HEK293 (cell line): Measurements from ENCODE around the gene PLD6.
A peak's percentile ranks its signal among the peaks of the same experiment; 100 is the strongest.

Experiments
- CTCF ChIA-PET: fragments of 350-600 bp; formaldehyde crosslinking; extraction: SDS; loops from one replicate; lab custom pipeline; 2021; ENCODE audit warnings: antibody characterized with exemption; lab: Yijun Ruan, JAX
- POLR2A ChIA-PET: fragments of 300-600 bp; formaldehyde crosslinking; extraction: SDS; loops from one replicate; lab custom pipeline; 2020; ENCODE audit warnings: antibody characterized with exemption, inconsistent platforms; lab: Yijun Ruan, JAX
- H3K27ac ChIP-seq: fragments of 200-500 bp; sonication (Bioruptor generic); 2 replicates; pipeline ENCODE4 v1.5.1; 2014; ENCODE audit warnings: low read depth, low read length, control low read depth, inconsistent platforms; ENCODE audit errors: extremely low read depth
- H3K36me3 ChIP-seq, 2 experiments: fragments of 200-500 bp in 1 of 2; sonication (Bioruptor generic) in 1 of 2; 1 replicate in 1 of 2; 2 replicates in 1 of 2; pipeline ENCODE4 v1.5.1; 2014 to 2017; ENCODE audit warnings: inconsistent platforms in 2 of 2, low read length in 2 of 2; ENCODE audit not compliant: control insufficient read depth in 2 of 2, insufficient read depth in 1 of 2
- H3K4me1 ChIP-seq: fragments of 200-500 bp; sonication (Bioruptor generic); 2 replicates; pipeline ENCODE4 v1.5.1; 2014; ENCODE audit warnings: mild to moderate bottlenecking, low read length, inconsistent platforms; ENCODE audit not compliant: control insufficient read depth, insufficient read depth
- H3K4me3 ChIP-seq: 2 replicates; pipeline ENCODE4 v1.5.1; 2011; ENCODE audit warnings: low read depth, mild to moderate bottlenecking, control low read depth, low read length, moderate library complexity
- H3K9me3 ChIP-seq: fragments of 200-500 bp; sonication (Bioruptor generic); 2 replicates; pipeline ENCODE4 v1.5.1; 2014; ENCODE audit warnings: low read depth, low read length, inconsistent platforms; ENCODE audit not compliant: control insufficient read depth, insufficient read depth
- BCL11B ChIP-seq: fragments of 450-650 bp; formaldehyde crosslinking; IDR thresholded peaks from 2 replicates; pipeline ENCODE4 v1.5.1; 2016; ENCODE audit warnings: low read depth, missing biosample characterization, missing genetic modification characterization
- EGR2 ChIP-seq: fragments of 450-650 bp; formaldehyde crosslinking; IDR thresholded peaks from 2 replicates; pipeline ENCODE4 v1.5.1; 2016; ENCODE audit warnings: low read depth, missing biosample characterization, missing genetic modification characterization
- HOXC10 ChIP-seq: sonication (generic); formaldehyde crosslinking; IDR thresholded peaks from 2 replicates; pipeline ENCODE4 v1.8.1; 2023; ENCODE audit warnings: mild to moderate bottlenecking, missing genetic modification reagents
- KLF10 ChIP-seq: fragments of 450-650 bp; IDR thresholded peaks from 2 replicates; pipeline ENCODE4 v1.5.1; 2018; ENCODE audit warnings: missing biosample characterization, mild to moderate bottlenecking, missing genetic modification characterization
- KLF9 ChIP-seq: fragments of 450-650 bp; formaldehyde crosslinking; IDR thresholded peaks from 2 replicates; pipeline ENCODE4 v1.5.1; 2016; ENCODE audit warnings: missing biosample characterization, missing genetic modification characterization, low read depth
- OVOL3 ChIP-seq: fragments of 450-650 bp; formaldehyde crosslinking; IDR thresholded peaks from 2 replicates; pipeline ENCODE4 v1.5.1; 2016; ENCODE audit warnings: missing biosample characterization, missing genetic modification characterization
- ZBTB21 ChIP-seq: fragments of 450-650 bp; formaldehyde crosslinking; IDR thresholded peaks from 2 replicates; pipeline ENCODE4 v1.5.1; 2017; ENCODE audit warnings: missing biosample characterization, missing genetic modification characterization
- ZNF112 ChIP-seq: fragments of 450-650 bp; formaldehyde crosslinking; IDR thresholded peaks from 2 replicates; pipeline ENCODE4 v1.5.0; 2017; ENCODE audit warnings: missing biosample characterization, missing genetic modification characterization
- ZNF2 ChIP-seq: fragments of 450-650 bp; formaldehyde crosslinking; IDR thresholded peaks from 2 replicates; pipeline ENCODE4 v1.5.1; 2016; ENCODE audit warnings: missing biosample characterization, missing genetic modification characterization
- ZNF211 ChIP-seq: fragments of 450-650 bp; formaldehyde crosslinking; IDR thresholded peaks from 2 replicates; pipeline ENCODE4 v1.5.1; 2016; ENCODE audit warnings: low read depth, missing biosample characterization, missing genetic modification characterization
- ZNF266 ChIP-seq: fragments of 450-650 bp; formaldehyde crosslinking; IDR thresholded peaks from 2 replicates; pipeline ENCODE4 v1.5.1; 2016; ENCODE audit warnings: missing biosample characterization, missing genetic modification characterization, low read depth
- ZNF350 ChIP-seq: fragments of 450-650 bp; formaldehyde crosslinking; IDR thresholded peaks from 2 replicates; pipeline ENCODE4 v1.5.0; 2017; ENCODE audit warnings: missing biosample characterization, mild to moderate bottlenecking, missing genetic modification characterization
- ZNF394 ChIP-seq: fragments of 450-650 bp; formaldehyde crosslinking; IDR thresholded peaks from 2 replicates; pipeline ENCODE4 v1.5.1; 2016; ENCODE audit warnings: missing biosample characterization, missing genetic modification characterization, mild to moderate bottlenecking, moderate library complexity, borderline replicate concordance
- ZNF548 ChIP-seq: fragments of 450-650 bp; formaldehyde crosslinking; IDR thresholded peaks from 2 replicates; pipeline ENCODE4 v1.5.1; 2016; ENCODE audit warnings: missing biosample characterization, missing genetic modification characterization
- ZNF629 ChIP-seq: fragments of 450-650 bp; formaldehyde crosslinking; IDR thresholded peaks from 2 replicates; pipeline ENCODE4 v1.5.1; 2017; ENCODE audit warnings: missing biosample characterization, missing genetic modification characterization
- ZNF658 ChIP-seq: fragments of 450-650 bp; formaldehyde crosslinking; IDR thresholded peaks from 2 replicates; pipeline ENCODE4; 2016; ENCODE audit warnings: missing biosample characterization, missing genetic modification characterization
- ZNF670 ChIP-seq: fragments of 450-650 bp; formaldehyde crosslinking; IDR thresholded peaks from 2 replicates; pipeline ENCODE4 v1.5.1; 2016; ENCODE audit warnings: missing biosample characterization, missing genetic modification characterization, low read depth
- ZSCAN30 ChIP-seq: fragments of 450-650 bp; IDR thresholded peaks from 2 replicates; pipeline ENCODE4 v1.5.1; 2018; ENCODE audit warnings: missing biosample characterization, mild to moderate bottlenecking, missing genetic modification characterization, moderate library complexity
- TF ChIP-seq, protein P1 (sequence below): fragments of 450-650 bp; formaldehyde crosslinking; conservative IDR thresholded peaks from 2 replicates; pipeline ENCODE4 v1.5.1; 2016; ENCODE audit warnings: low read depth, missing biosample characterization, missing genetic modification characterization
- TF ChIP-seq, protein P2 (sequence below): fragments of 450-650 bp; formaldehyde crosslinking; IDR thresholded peaks from 2 replicates; pipeline ENCODE4 v1.5.1; 2016; ENCODE audit warnings: missing biosample characterization, missing genetic modification characterization
- TF ChIP-seq, protein P3 (sequence below): fragments of 450-650 bp; formaldehyde crosslinking; IDR thresholded peaks from 2 replicates; pipeline ENCODE4 v1.5.1; 2017; ENCODE audit warnings: missing biosample characterization, missing genetic modification characterization
- TF ChIP-seq, protein P4 (sequence below): fragments of 450-650 bp; formaldehyde crosslinking; IDR thresholded peaks from 2 replicates; pipeline ENCODE4 v1.5.1; 2016; ENCODE audit warnings: missing biosample characterization, missing genetic modification characterization, borderline replicate concordance

Gene PLD6

DNA sequence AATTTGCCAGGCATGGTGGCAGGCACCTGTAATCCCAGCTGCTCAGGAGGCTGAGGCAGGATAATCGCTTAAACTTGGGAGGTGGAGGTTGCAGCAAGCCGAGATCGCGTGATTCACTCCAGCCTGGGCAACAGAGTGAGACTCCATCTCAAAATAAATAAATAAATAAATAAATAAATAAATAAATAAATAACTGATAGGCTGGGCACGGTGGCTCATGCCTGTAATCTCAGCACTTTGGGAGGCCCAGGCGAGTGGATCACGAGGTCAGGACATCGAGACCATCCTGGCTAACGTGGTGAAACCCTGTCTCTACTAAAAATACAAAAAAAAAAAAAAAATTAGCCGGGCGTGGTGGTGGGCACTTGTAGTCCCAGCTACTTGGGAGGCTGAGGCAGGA lies 49.6 kb upstream of the PLD6 start (continued):
- TF ChIP-seq, protein P1, sequence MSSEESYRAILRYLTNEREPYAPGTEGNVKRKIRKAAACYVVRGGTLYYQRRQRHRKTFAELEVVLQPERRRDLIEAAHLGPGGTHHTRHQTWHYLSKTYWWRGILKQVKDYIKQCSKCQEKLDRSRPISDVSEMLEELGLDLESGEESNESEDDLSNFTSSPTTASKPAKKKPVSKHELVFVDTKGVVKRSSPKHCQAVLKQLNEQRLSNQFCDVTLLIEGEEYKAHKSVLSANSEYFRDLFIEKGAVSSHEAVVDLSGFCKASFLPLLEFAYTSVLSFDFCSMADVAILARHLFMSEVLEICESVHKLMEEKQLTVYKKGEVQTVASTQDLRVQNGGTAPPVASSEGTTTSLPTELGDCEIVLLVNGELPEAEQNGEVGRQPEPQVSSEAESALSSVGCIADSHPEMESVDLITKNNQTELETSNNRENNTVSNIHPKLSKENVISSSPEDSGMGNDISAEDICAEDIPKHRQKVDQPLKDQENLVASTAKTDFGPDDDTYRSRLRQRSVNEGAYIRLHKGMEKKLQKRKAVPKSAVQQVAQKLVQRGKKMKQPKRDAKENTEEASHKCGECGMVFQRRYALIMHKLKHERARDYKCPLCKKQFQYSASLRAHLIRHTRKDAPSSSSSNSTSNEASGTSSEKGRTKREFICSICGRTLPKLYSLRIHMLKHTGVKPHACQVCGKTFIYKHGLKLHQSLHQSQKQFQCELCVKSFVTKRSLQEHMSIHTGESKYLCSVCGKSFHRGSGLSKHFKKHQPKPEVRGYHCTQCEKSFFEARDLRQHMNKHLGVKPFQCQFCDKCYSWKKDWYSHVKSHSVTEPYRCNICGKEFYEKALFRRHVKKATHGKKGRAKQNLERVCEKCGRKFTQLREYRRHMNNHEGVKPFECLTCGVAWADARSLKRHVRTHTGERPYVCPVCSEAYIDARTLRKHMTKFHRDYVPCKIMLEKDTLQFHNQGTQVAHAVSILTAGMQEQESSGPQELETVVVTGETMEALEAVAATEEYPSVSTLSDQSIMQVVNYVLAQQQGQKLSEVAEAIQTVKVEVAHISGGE = peak; percentile 75
- TF ChIP-seq OVOL3 (tag by site-specific recombination) = 0 out of 2 replicates have a peak, but pooled peaks have one; percentile 30
- TF ChIP-seq ZNF266 (tag by site-specific recombination) = peak; percentile 85
- peak; percentile 41; the same call in 1 of the 2 replicates for TF ChIP-seq ZNF629 (tag by site-specific recombination)

DNA sequence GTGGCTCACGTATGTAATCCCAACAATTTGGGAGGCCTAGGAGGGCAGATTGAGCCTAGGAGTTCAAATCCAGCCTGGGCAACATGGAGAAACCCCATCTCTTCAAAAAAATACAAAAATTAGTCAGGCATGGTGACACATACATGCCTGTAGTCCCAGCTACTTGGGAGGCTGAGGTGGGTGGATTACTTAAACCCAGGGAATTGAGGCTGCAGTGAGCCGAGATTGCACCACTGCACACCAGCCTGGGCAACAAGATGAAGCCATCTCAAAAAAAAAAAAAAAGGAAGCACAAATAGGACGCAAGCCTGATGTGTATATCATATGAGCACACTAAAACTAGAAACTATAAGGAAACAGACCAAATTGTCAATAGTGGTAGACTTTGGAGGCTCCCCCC lies 47.9 kb upstream of the PLD6 start:
- H3K36me3 ChIP-seq = peaks cover 86 to 89% of the 10 kb centered on the region in 2 experiments

More for the DNA sequence above, 47.9 kb upstream of the PLD6 start:
- Histone ChIP-seq H3K4me3 (no peak overlapping the region), H3K9me3 (no peaks in the 10 kb centered on the region), H3K4me1 (no peaks in the 10 kb centered on the region), H3K27ac (no peak overlapping the region)
- CTCF ChIA-PET = interaction anchor here (0.5 to 1.5 kb wide), 2 partner anchors 17 to 334 kb away, joined by 3 to 6 read pairs; no protein-coding TSS in a partner anchor
- POLR2A ChIA-PET = interaction anchor here (1.6 kb wide), 1 partner anchor 27 kb away, joined by 8 read pairs; the partner anchor contains the start of gene COPS3
- TF ChIP-seq, protein P2, sequence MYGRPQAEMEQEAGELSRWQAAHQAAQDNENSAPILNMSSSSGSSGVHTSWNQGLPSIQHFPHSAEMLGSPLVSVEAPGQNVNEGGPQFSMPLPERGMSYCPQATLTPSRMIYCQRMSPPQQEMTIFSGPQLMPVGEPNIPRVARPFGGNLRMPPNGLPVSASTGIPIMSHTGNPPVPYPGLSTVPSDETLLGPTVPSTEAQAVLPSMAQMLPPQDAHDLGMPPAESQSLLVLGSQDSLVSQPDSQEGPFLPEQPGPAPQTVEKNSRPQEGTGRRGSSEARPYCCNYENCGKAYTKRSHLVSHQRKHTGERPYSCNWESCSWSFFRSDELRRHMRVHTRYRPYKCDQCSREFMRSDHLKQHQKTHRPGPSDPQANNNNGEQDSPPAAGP = no peak
- TF ChIP-seq ZNF658 (tag by site-specific recombination) = no peak
- TF ChIP-seq BCL11B (tag by site-specific recombination) = no peak
- TF ChIP-seq, protein P3, sequence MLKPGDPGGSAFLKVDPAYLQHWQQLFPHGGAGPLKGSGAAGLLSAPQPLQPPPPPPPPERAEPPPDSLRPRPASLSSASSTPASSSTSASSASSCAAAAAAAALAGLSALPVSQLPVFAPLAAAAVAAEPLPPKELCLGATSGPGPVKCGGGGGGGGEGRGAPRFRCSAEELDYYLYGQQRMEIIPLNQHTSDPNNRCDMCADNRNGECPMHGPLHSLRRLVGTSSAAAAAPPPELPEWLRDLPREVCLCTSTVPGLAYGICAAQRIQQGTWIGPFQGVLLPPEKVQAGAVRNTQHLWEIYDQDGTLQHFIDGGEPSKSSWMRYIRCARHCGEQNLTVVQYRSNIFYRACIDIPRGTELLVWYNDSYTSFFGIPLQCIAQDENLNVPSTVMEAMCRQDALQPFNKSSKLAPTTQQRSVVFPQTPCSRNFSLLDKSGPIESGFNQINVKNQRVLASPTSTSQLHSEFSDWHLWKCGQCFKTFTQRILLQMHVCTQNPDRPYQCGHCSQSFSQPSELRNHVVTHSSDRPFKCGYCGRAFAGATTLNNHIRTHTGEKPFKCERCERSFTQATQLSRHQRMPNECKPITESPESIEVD (tag by site-specific recombination) = no peak
- TF ChIP-seq, protein P4, sequence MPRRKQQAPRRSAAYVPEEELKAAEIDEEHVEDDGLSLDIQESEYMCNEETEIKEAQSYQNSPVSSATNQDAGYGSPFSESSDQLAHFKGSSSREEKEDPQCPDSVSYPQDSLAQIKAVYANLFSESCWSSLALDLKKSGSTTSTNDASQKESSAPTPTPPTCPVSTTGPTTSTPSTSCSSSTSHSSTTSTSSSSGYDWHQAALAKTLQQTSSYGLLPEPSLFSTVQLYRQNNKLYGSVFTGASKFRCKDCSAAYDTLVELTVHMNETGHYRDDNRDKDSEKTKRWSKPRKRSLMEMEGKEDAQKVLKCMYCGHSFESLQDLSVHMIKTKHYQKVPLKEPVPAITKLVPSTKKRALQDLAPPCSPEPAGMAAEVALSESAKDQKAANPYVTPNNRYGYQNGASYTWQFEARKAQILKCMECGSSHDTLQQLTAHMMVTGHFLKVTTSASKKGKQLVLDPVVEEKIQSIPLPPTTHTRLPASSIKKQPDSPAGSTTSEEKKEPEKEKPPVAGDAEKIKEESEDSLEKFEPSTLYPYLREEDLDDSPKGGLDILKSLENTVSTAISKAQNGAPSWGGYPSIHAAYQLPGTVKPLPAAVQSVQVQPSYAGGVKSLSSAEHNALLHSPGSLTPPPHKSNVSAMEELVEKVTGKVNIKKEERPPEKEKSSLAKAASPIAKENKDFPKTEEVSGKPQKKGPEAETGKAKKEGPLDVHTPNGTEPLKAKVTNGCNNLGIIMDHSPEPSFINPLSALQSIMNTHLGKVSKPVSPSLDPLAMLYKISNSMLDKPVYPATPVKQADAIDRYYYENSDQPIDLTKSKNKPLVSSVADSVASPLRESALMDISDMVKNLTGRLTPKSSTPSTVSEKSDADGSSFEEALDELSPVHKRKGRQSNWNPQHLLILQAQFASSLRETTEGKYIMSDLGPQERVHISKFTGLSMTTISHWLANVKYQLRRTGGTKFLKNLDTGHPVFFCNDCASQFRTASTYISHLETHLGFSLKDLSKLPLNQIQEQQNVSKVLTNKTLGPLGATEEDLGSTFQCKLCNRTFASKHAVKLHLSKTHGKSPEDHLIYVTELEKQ (tag by site-specific recombination) = no peak
- no peak for TF ChIP-seq KLF10
- no peak for TF ChIP-seq ZNF350 (tag by site-specific recombination)
- TF ChIP-seq ZNF2 = no peak
- TF ChIP-seq ZNF112 (tag by site-specific recombination) = no peak
- TF ChIP-seq ZSCAN30 (tag by site-specific recombination) = no peak
- TF ChIP-seq EGR2 (tag by site-specific recombination) = no peak
- TF ChIP-seq ZBTB21 (tag by site-specific recombination) = no peak
- TF ChIP-seq ZNF394 = no peak
- no peak for TF ChIP-seq ZNF670 (tag by site-specific recombination)
- TF ChIP-seq ZNF548 = no peak
- no peak for TF ChIP-seq KLF9 (tag by site-specific recombination)
- TF ChIP-seq ZNF211 (tag by site-specific recombination) = no peak
- TF ChIP-seq HOXC10 (CRISPR knock-in tag) = no peak
